Lung (tissue), 12 donors: Measurements from ENCODE around the gene CDKAL1. TPM values are rescaled to one million over a fixed set of nuclear protein-coding genes. Genes with fewer than 3 reads are reported as not detected.

Experiments used
- ATAC-seq: fragments of 200-7000 bp; cut with Tn5 transposase; one replicate; pipeline ENCODE4 v1.9.1; 2020; ENCODE audit warnings: moderate number of reproducible peaks; ENCODE audit not compliant: insufficient read depth, low FRiP score
- DNase-seq, 3 donors: peaks; one replicate each; pipeline ENCODE4 v3.0.0-alpha.2; 2013 to 2017
- H3K27ac ChIP-seq, 2 donors: one replicate each; pipeline ENCODE4 v1.5.1; 2013; ENCODE audit warnings: mild to moderate bottlenecking in 2 of 2, moderate library complexity in 2 of 2, control low read depth in 1 of 2, inconsistent platforms in 1 of 2, low read depth in 1 of 2, low read length in 1 of 2
- H3K27me3 ChIP-seq, 3 donors: one replicate each; pipeline ENCODE4 v1.5.1; 2013; ENCODE audit warnings: low read length in 2 of 3; ENCODE audit not compliant: control insufficient read depth in 3 of 3, insufficient read depth in 3 of 3
- H3K36me3 ChIP-seq, 4 donors: one replicate each; pipeline ENCODE4 v1.5.1; 2013; ENCODE audit warnings: low read length in 4 of 4, mild to moderate bottlenecking in 1 of 4, moderate library complexity in 1 of 4; ENCODE audit not compliant: control insufficient read depth in 4 of 4, insufficient read depth in 4 of 4
- H3K4me1 ChIP-seq, 5 donors: one replicate each; pipeline ENCODE4 v1.5.1; 2013; ENCODE audit warnings: low read length in 5 of 5, mild to moderate bottlenecking in 2 of 5, moderate library complexity in 1 of 5; ENCODE audit not compliant: control insufficient read depth in 5 of 5, insufficient read depth in 5 of 5
- H3K4me3 ChIP-seq: one replicate; pipeline ENCODE4 v1.5.1; 2013; ENCODE audit warnings: mild to moderate bottlenecking, control low read depth, moderate library complexity
- H3K9ac ChIP-seq, 2 donors: one replicate each; pipeline ENCODE4 v1.5.1; 2013; ENCODE audit warnings: low read length in 2 of 2, control low read depth in 1 of 2; ENCODE audit not compliant: insufficient read depth in 1 of 2
- H3K9me3 ChIP-seq, 4 donors: one replicate each; pipeline ENCODE4 v1.5.1; 2013; ENCODE audit warnings: low read length in 3 of 4, mild to moderate bottlenecking in 1 of 4, moderate library complexity in 1 of 4; ENCODE audit not compliant: control insufficient read depth in 4 of 4, insufficient read depth in 3 of 4
- WGBS, 2 donors: extraction: QIAGEN DNeasy Blood & Tissue Kit; methylation state at CpG; one replicate each; pipeline ENCODE4 v1.1.7; 2013; 5-methylcytosine and 5-hydroxymethylcytosine counted together
- polyA plus RNA-seq, 2 donors: library from polyadenylated mRNA; stranded (reverse); fragments of 200-250 nt; gene quantifications; one replicate each; pipeline ENCODE4 v1.2.1, GENCODE V29; 2013
- total RNA-seq, 2 donors: library from RNA; depleted of rRNA in 1 of 2; stranded (reverse); fragments of >200 nt in 1 of 2; gene quantifications; one replicate each; pipeline ENCODE4 v1.2.1, GENCODE V29; 2014 to 2021
- TF ChIP-seq, protein P1 (sequence below): IDR thresholded peaks from 2 replicates; pipeline ENCODE4 v1.5.1; 2012; ENCODE audit warnings: mild to moderate bottlenecking; ENCODE audit errors: control extremely low read depth, extremely low read depth
- donor health status: control.
- donor health status: control.
- donor health status: Bipolar disorder and iron deficiency.
- donor health status: healthy.
- donor health status: DM: yes; HTN: yes; CAD: no.

CDKAL1 gene
- total and polyA plus RNA-seq, 4 donors = 4.0 to 39.0 (median 10.0) TPM

DNA sequence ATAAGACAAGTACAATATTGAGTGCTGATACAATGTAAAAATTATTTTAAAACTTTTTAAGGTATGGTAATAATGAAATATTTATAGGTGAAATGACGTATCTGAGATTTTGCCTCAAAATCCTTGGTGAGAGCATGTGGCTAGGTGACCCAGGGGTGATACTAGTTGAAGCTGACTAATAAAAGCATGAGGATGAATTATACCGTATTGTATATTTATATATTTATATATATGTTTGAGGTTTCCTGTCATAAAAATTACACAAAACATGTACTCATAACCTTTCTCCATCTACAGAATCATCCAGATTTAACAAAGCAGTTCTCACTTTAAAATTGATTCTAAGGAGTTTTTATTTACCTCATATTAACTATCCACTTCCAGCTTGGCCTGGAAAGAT lies 358.1 kb downstream of the CDKAL1 start:
- no peak for DNase-seq
- H3K4me1 ChIP-seq = peaks cover 0 to 2% (median 0%) of the 10 kb centered on the region in 5 donors
- no peaks in the 10 kb centered on the region for H3K36me3 ChIP-seq
- H3K27me3 ChIP-seq = no peaks in the 10 kb centered on the region
- no peak for ATAC-seq
- H3K9me3 ChIP-seq = no peaks in the 10 kb centered on the region
- H3K4me3 ChIP-seq = no peak overlapping the region
- TF ChIP-seq, protein P1, sequence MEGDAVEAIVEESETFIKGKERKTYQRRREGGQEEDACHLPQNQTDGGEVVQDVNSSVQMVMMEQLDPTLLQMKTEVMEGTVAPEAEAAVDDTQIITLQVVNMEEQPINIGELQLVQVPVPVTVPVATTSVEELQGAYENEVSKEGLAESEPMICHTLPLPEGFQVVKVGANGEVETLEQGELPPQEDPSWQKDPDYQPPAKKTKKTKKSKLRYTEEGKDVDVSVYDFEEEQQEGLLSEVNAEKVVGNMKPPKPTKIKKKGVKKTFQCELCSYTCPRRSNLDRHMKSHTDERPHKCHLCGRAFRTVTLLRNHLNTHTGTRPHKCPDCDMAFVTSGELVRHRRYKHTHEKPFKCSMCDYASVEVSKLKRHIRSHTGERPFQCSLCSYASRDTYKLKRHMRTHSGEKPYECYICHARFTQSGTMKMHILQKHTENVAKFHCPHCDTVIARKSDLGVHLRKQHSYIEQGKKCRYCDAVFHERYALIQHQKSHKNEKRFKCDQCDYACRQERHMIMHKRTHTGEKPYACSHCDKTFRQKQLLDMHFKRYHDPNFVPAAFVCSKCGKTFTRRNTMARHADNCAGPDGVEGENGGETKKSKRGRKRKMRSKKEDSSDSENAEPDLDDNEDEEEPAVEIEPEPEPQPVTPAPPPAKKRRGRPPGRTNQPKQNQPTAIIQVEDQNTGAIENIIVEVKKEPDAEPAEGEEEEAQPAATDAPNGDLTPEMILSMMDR = no peak
- 74 to 87% methylated on average over 2 of the region's 2 CpGs for WGBS, 2 donors
- H3K9ac ChIP-seq = no peak overlapping the region
- H3K27ac ChIP-seq = no peak overlapping the region

DNA sequence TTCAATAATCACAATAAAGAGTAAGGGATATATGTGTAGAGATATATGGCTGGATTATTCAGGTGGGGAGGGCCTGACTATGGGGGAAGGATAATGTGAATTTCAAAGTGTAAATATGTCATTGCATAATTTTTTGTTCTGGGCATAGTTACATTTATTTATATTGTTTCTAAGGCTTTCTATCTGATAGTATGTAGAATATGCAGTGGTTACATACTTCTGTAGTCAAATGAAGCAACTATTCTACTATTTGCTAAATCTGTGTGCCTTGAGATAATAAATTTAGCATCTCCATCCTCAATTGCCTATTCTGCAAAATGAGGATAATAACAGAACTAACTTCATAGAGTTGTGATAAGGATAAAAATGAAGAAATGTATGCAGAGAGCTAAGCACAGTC lies 359.2 kb downstream of the CDKAL1 start:
- Histone ChIP-seq H3K36me3 (no peaks in the 10 kb centered on the region), H3K9ac (no peak overlapping the region), H3K27ac (no peak overlapping the region), H3K4me3 (no peak overlapping the region), H3K27me3 (no peaks in the 10 kb centered on the region), H3K4me1 (peaks cover 0 to 2% (median 0%) of the 10 kb centered on the region in 5 donors), H3K9me3 (no peaks in the 10 kb centered on the region)
- ATAC-seq (no peak), DNase-seq (no peak)
- TF ChIP-seq, protein P1 = no peak

DNA sequence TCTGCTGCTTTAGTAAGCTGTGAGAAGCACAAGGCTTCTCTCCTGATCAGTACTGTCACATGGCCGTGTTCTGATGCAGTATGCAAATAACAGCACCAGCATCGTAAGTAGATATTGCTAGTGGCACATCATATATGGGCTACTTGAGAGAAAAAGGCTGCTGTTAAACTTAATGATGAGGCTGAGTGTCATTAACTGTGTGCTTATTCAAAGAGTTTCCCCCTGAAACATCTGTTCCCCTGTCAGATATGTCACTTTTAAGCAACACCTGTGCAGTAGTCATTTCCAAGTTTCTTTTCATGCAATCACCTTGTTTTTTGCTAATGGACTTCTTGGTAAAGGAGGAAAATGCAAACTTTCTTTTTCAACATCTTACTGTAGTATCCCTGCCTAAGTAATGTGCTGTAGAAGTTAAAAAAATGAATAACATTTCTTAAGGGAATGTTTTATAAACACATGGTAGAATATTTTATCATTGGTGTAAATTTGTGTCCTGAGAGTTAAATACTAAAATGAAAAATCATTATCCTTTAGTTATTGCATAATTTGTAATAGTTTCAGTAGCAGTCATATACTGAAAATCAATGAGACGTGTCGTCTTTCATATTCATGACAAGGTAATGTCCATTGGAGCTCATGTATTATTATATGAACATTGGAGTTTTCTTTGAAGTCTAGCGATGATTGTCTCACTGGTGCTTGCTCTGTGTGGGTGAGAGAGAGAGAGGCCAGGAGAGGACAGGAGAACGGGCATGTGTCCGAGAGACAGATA lies 366.3 kb downstream of the CDKAL1 start:
- Histone ChIP-seq H3K9ac (no peak overlapping the region), H3K9me3 (peaks cover 0 to 4% (median 0%) of the 10 kb centered on the region in 4 donors), H3K36me3 (no peaks in the 10 kb centered on the region), H3K27ac (no peak overlapping the region), H3K4me3 (no peak overlapping the region), H3K4me1 (peaks cover 0 to 2% (median 0%) of the 10 kb centered on the region in 5 donors), H3K27me3 (no peaks in the 10 kb centered on the region)
- WGBS, 2 donors = 96 to 97% methylated on average over 7 of the region's 7 CpGs
- ATAC-seq = no peak
- no peak for DNase-seq
- TF ChIP-seq, protein P1 = no peak
